ENCODE results near the gene RASGRP4. TPM values are rescaled to one million over a fixed set of nuclear protein-coding genes. Genes with fewer than 3 reads are reported as not detected.

Gene RASGRP4
- total and polyA plus RNA-seq, 2 donors (not counting 1 experiment from before 2014, with no cell fraction given) = not detected

DNA sequence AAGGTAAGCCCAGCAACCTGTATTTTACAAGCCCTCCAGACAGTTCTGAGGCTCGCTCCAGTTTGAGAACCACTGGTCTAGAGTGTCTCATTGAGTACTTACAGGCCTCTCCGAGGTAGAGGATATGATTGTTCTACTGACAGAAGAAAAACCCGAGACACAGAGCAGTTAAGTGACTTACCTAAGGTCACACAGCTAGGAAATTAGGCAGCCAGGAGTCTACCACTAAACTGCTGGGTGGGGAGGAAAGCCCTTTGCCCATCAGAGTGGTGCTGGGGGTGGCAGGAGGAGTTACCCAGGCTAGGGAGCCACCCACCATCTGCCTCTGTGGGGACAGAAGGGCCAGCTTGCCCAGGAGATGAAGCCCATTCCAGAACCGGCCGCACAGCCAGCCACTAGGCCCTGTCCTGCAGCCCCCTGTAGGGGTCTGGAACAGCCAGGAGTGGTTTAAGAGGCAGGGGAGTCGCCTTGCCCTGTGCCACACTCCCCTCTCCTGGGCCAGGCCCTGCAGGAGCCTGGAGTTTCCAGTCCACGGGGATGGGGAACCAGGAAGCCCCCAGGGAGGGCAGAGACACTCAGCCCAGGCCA, 703 bp downstream of the RASGRP4 start:
- Histone ChIP-seq H2AFZ (ENCODE audit: low read length) (no peak overlapping the region), H3K36me3 (ENCODE audit: control insufficient read depth, insufficient read depth, low read length) (no peaks in the 10 kb centered on the region), H3K27ac (ENCODE audit: insufficient read depth, low read length) (no peak overlapping the region), H4K20me1 (ENCODE audit: control insufficient read depth, extremely low read depth, insufficient read depth, low read length) (no peaks in the 10 kb centered on the region), H3K9ac (ENCODE audit: insufficient read depth, low read length) (no peak overlapping the region), H3K27me3 (ENCODE audit: control insufficient read depth, insufficient read depth, low read length) (peaks cover 8% of the 10 kb centered on the region), H3K79me2 (ENCODE audit: control insufficient read depth, insufficient read depth, low read length) (no peaks in the 10 kb centered on the region), H3K4me1 (ENCODE audit: control insufficient read depth, extremely low read depth, insufficient read depth, low read length) (no peaks in the 10 kb centered on the region), H3K4me2 (ENCODE audit: extremely low read depth, insufficient read depth, low read length) (no peak overlapping the region), H3K4me3 (replicated peaks in 1 of 4; ENCODE audit: control extremely low read depth in 1 of 4, insufficient read depth in 1 of 4, low read depth in 3 of 4, low read length in 4 of 4) (no peak overlapping the region), H3K9me3 (ENCODE audit: control insufficient read depth, insufficient read depth, low read depth, low read length) (no peaks in the 10 kb centered on the region)
- no peak for TF ChIP-seq EZH2 (IDR thresholded peaks at IDR 0.05; ENCODE audit: low read length, missing control alignments)
- TF ChIP-seq, protein P1, sequence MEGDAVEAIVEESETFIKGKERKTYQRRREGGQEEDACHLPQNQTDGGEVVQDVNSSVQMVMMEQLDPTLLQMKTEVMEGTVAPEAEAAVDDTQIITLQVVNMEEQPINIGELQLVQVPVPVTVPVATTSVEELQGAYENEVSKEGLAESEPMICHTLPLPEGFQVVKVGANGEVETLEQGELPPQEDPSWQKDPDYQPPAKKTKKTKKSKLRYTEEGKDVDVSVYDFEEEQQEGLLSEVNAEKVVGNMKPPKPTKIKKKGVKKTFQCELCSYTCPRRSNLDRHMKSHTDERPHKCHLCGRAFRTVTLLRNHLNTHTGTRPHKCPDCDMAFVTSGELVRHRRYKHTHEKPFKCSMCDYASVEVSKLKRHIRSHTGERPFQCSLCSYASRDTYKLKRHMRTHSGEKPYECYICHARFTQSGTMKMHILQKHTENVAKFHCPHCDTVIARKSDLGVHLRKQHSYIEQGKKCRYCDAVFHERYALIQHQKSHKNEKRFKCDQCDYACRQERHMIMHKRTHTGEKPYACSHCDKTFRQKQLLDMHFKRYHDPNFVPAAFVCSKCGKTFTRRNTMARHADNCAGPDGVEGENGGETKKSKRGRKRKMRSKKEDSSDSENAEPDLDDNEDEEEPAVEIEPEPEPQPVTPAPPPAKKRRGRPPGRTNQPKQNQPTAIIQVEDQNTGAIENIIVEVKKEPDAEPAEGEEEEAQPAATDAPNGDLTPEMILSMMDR (conservative IDR thresholded peaks at IDR 0.05 in 1 of 2, IDR thresholded peaks at IDR 0.05 in 1 of 2; ENCODE audit: low read depth in 1 of 2, low read length in 2 of 2) = no peak
- DNase-seq (ENCODE audit: low read depth in 2 of 2) = no peak

- Histone ChIP-seq H3K4me3 (replicated peaks in 1 of 4; ENCODE audit: control extremely low read depth in 1 of 4, insufficient read depth in 1 of 4, low read depth in 3 of 4, low read length in 4 of 4) (no peak overlapping the region), H3K36me3 (ENCODE audit: control insufficient read depth, insufficient read depth, low read length) (no peaks in the 10 kb centered on the region), H3K79me2 (ENCODE audit: control insufficient read depth, insufficient read depth, low read length) (no peaks in the 10 kb centered on the region), H4K20me1 (ENCODE audit: control insufficient read depth, extremely low read depth, insufficient read depth, low read length) (no peaks in the 10 kb centered on the region), H3K9ac (ENCODE audit: insufficient read depth, low read length) (no peak overlapping the region), H3K9me3 (ENCODE audit: control insufficient read depth, insufficient read depth, low read depth, low read length) (no peaks in the 10 kb centered on the region), H2AFZ (ENCODE audit: low read length) (no peak overlapping the region), H3K27ac (ENCODE audit: insufficient read depth, low read length) (no peak overlapping the region), H3K27me3 (ENCODE audit: control insufficient read depth, insufficient read depth, low read length) (peaks cover 8% of the 10 kb centered on the region), H3K4me2 (ENCODE audit: extremely low read depth, insufficient read depth, low read length) (no peak overlapping the region), H3K4me1 (ENCODE audit: control insufficient read depth, extremely low read depth, insufficient read depth, low read length) (no peaks in the 10 kb centered on the region)
- TF ChIP-seq, protein P1 (conservative IDR thresholded peaks at IDR 0.05 in 1 of 2, IDR thresholded peaks at IDR 0.05 in 1 of 2; ENCODE audit: low read depth in 1 of 2, low read length in 2 of 2) = no peak
- no peak for TF ChIP-seq EZH2 (IDR thresholded peaks at IDR 0.05; ENCODE audit: low read length, missing control alignments)
- DNase-seq (ENCODE audit: low read depth in 2 of 2) = no peak
Observed at GRCh38 chr19:38424272-38424671, 1.7 kb downstream of the RASGRP4 start.

- H4K20me1 ChIP-seq (ENCODE audit: control insufficient read depth, extremely low read depth, insufficient read depth, low read length) = no peaks in the 10 kb centered on the region
- no peaks in the 10 kb centered on the region for H3K79me2 ChIP-seq (ENCODE audit: control insufficient read depth, insufficient read depth, low read length)
- H3K9me3 ChIP-seq (ENCODE audit: control insufficient read depth, insufficient read depth, low read depth, low read length) = no peaks in the 10 kb centered on the region
- H3K27ac ChIP-seq (ENCODE audit: insufficient read depth, low read length) = no peak overlapping the region
- TF ChIP-seq EZH2 (IDR thresholded peaks at IDR 0.05; ENCODE audit: low read length, missing control alignments) = no peak
- TF ChIP-seq, protein P1 (conservative IDR thresholded peaks at IDR 0.05 in 1 of 2, IDR thresholded peaks at IDR 0.05 in 1 of 2; ENCODE audit: low read depth in 1 of 2, low read length in 2 of 2) = no peak
- H3K4me2 ChIP-seq (ENCODE audit: extremely low read depth, insufficient read depth, low read length) = no peak overlapping the region
- H2AFZ ChIP-seq (ENCODE audit: low read length) = no peak overlapping the region
- no peak overlapping the region for H3K4me3 ChIP-seq (replicated peaks in 1 of 4; ENCODE audit: control extremely low read depth in 1 of 4, insufficient read depth in 1 of 4, low read depth in 3 of 4, low read length in 4 of 4)
- H3K36me3 ChIP-seq (ENCODE audit: control insufficient read depth, insufficient read depth, low read length) = no peaks in the 10 kb centered on the region
- DNase-seq (ENCODE audit: low read depth in 2 of 2) = no peak
- no peak overlapping the region for H3K9ac ChIP-seq (ENCODE audit: insufficient read depth, low read length)
- H3K27me3 ChIP-seq (ENCODE audit: control insufficient read depth, insufficient read depth, low read length) = peaks cover 18% of the 10 kb centered on the region
- no peaks in the 10 kb centered on the region for H3K4me1 ChIP-seq (ENCODE audit: control insufficient read depth, extremely low read depth, insufficient read depth, low read length)
Observed at GRCh38 chr19:38422438-38422837, 3.6 kb downstream of the RASGRP4 start.
